DND-41 (cell line): ENCODE data around the gene CTDP1.

Experiments
- ATAC-seq: fragments of 200-7000 bp; cut with Tn5 transposase; 3 replicates; pipeline ENCODE4 v1.9.1; 2021; ENCODE audit warnings: low read depth; ENCODE audit not compliant: insufficient read depth
- DNase-seq: peaks from one replicate; pipeline ENCODE4 v3.0.0-alpha.2; 2020
- H2AFZ ChIP-seq: 2 replicates; pipeline ENCODE4 v1.6.0; 2012; ENCODE audit warnings: low read depth, low read length
- H3K27ac ChIP-seq: 2 replicates; pipeline ENCODE4 v1.5.1; 2012; ENCODE audit warnings: low read length, inconsistent platforms
- H3K27me3 ChIP-seq: fragments of 200-600 bp; sonication (generic); 2 replicates; pipeline ENCODE4 v1.6.0; 2012; ENCODE audit warnings: low read length, mild to moderate bottlenecking, inconsistent platforms; ENCODE audit not compliant: insufficient read depth, poor library complexity
- H3K36me3 ChIP-seq: 2 replicates; pipeline ENCODE4 v1.5.1; 2012; ENCODE audit warnings: low read length, inconsistent platforms; ENCODE audit not compliant: insufficient read depth
- H3K4me1 ChIP-seq: 2 replicates; pipeline ENCODE4 v1.5.1; 2012; ENCODE audit warnings: mild to moderate bottlenecking, low read length; ENCODE audit not compliant: insufficient read depth
- H3K4me2 ChIP-seq: 2 replicates; pipeline ENCODE4 v1.6.0; 2012; ENCODE audit warnings: mild to moderate bottlenecking, moderate library complexity, low read length, inconsistent platforms; ENCODE audit not compliant: insufficient read depth
- H3K4me3 ChIP-seq, 2 experiments: fragments of 200-600 bp in 1 of 2; shearing (Covaris generic) in 1 of 2; 2 replicates each; pipeline ENCODE4 v1.5.1; 2012 to 2016; ENCODE audit warnings: inconsistent platforms in 2 of 2, low read length in 2 of 2, mild to moderate bottlenecking in 2 of 2, low read depth in 1 of 2, moderate library complexity in 1 of 2
- H3K79me2 ChIP-seq: 2 replicates; pipeline ENCODE4 v1.6.0; 2012; ENCODE audit warnings: low read length, inconsistent platforms; ENCODE audit not compliant: insufficient read depth
- H3K9ac ChIP-seq: 2 replicates; pipeline ENCODE4 v1.6.0; 2012; ENCODE audit warnings: low read depth, mild to moderate bottlenecking, inconsistent platforms, low read length, moderate library complexity
- H3K9me3 ChIP-seq: 2 replicates; pipeline ENCODE4 v1.5.1; 2012; ENCODE audit warnings: low read length, moderate library complexity, mild to moderate bottlenecking, inconsistent platforms; ENCODE audit not compliant: insufficient read depth, severe bottlenecking
- H4K20me1 ChIP-seq: 2 replicates; pipeline ENCODE4 v1.6.0; 2012; ENCODE audit warnings: low read length; ENCODE audit not compliant: insufficient read depth
- CTCF ChIP-seq: IDR thresholded peaks from 2 replicates; pipeline ENCODE4 v1.5.1; 2012; ENCODE audit warnings: borderline replicate concordance, low read length, moderate library complexity, mild to moderate bottlenecking; ENCODE audit not compliant: poor library complexity, severe bottlenecking; ENCODE audit errors: extremely low read depth
- EZH2 ChIP-seq: IDR thresholded peaks from 3 replicates; pipeline ENCODE4 v1.6.1; 2012; ENCODE audit warnings: borderline replicate concordance, low read depth, mild to moderate bottlenecking, moderate library complexity, low read length, inconsistent platforms; ENCODE audit not compliant: severe bottlenecking

CTDP1 gene

GRCh38 chr18:79690071-79690470 is 10.5 kb downstream of the CTDP1 start:
- peaks cover 77% of the 10 kb centered on the region for H4K20me1 ChIP-seq
- peaks cover 87% of the 10 kb centered on the region for H3K79me2 ChIP-seq
- H2AFZ ChIP-seq, result no peak overlapping the region

GRCh38 chr18:79690586-79691482 is 11.2 kb downstream of the CTDP1 start:
- Histone ChIP-seq H4K20me1 (peaks cover 78% of the 10 kb centered on the region), H3K36me3 (peaks cover 27% of the 10 kb centered on the region), H3K79me2 (peaks cover 87% of the 10 kb centered on the region), H3K9ac (no peak overlapping the region), H3K9me3 (no peaks in the 10 kb centered on the region), H3K4me3 (no peak overlapping the region), H3K27ac (no peak overlapping the region), H2AFZ (no peak overlapping the region), H3K27me3 (no peaks in the 10 kb centered on the region), H3K4me1 (no peaks in the 10 kb centered on the region), H3K4me2 (no peak overlapping the region)
- DNase-seq (no peak), ATAC-seq (peak; percentile 47; the same call in 2 of the 3 replicates)
- TF ChIP-seq EZH2 (no peak), CTCF (no peak)

More at GRCh38 chr18:79690071-79690470, 10.5 kb downstream of the CTDP1 start:
- no peak for TF ChIP-seq CTCF
- TF ChIP-seq EZH2, result no peak
- Histone ChIP-seq H3K4me1 (no peaks in the 10 kb centered on the region), H3K4me2 (no peak overlapping the region), H3K9ac (no peak overlapping the region), H3K36me3 (peaks cover 22% of the 10 kb centered on the region), H3K27ac (no peak overlapping the region), H3K9me3 (no peaks in the 10 kb centered on the region), H3K27me3 (no peaks in the 10 kb centered on the region), H3K4me3 (no peak overlapping the region)
- ATAC-seq, result no peak
- no peak for DNase-seq

- Histone ChIP-seq H3K36me3 (peaks cover 30% of the 10 kb centered on the region), H3K9ac (no peak overlapping the region), H2AFZ (no peak overlapping the region), H3K79me2 (peaks cover 79% of the 10 kb centered on the region), H3K4me1 (no peaks in the 10 kb centered on the region), H3K9me3 (no peaks in the 10 kb centered on the region), H4K20me1 (peaks cover 80% of the 10 kb centered on the region), H3K4me3 (no peak overlapping the region), H3K4me2 (no peak overlapping the region), H3K27ac (no peak overlapping the region), H3K27me3 (no peaks in the 10 kb centered on the region)
- DNase-seq, result no peak
- no peak for ATAC-seq
- no peak for TF ChIP-seq EZH2
- TF ChIP-seq CTCF, result no peak
Measured at GRCh38 chr18:79692056-79692455, 12.5 kb downstream of the CTDP1 start.
